NCI-H446 (cell line): ENCODE results near the gene CACNA2D3.

ENCODE experiments used
- DNase-seq, 2 experiments: peaks; one replicate each; lab custom pipeline; 2025; lab: John Stamatoyannopoulos, UW

CACNA2D3 gene

DNA sequence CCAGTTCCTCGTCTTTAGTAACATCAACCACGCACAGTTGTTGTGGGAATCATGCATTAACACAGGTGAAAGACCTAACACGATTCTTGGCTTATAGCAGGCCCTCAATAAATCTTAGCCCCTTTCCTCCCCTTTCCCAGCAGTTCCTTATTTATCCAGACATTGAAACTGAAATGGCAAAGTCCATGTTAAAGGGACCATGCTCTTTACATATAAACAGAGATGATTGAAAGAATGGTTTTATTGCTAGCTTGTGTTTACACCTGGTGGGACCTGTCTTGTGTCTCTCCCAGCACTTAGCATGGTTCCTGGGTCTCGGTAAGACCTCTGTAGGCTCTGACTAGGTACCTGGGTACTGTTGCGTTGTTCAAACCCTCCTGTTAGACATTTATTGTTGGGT lies 553.7 kb downstream of the CACNA2D3 start:
- no peak for DNase-seq

DNA sequence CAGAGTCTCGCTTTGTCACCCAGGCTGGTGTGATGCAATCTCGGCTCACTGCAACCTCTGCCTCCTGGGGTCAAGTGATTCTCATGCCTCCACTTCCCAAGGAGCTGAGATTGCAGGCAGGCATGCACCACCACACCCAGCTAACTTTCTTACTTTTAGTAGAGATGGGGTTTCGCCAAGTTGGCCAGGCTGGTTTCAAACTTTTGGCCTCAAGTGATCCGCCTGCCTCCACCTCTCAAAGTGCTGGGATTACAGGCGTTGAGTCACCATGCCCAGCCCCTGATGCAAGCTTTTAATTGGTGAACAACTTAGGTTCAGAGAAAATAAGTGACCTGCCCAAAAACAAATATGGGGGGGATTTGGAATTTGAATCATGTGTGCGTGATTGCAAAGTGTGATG lies 559.4 kb downstream of the CACNA2D3 start:
- DNase-seq, result no peak

GRCh38 chr3:54685213-54685612 lies 562.9 kb downstream of the CACNA2D3 start:
- no peak for DNase-seq

DNA sequence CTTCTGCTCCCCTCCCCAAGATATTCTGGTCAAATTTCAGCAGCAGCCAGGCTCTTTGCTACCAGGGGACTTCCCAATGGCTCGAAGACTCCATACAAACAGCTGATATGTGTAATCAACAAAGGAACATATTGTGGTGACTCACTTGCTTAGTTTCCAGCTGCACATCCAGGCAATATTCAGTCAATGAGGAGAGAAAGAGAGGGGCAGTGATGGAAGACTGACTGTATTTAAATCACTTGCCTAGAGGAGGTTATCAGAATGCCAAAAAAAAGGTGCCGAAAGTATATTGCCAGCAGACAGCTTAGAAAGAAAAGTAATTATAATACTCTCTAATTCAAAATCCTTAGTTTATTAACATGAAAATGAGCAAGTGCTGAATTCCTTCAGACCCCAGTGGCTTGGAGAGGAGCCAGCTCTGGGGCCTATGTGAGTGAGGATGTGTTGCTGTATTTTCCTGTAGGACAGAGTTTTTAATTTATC lies 569.0 kb downstream of the CACNA2D3 start:
- DNase-seq, result no peak

GRCh38 chr3:54696313-54696712 lies 574.0 kb downstream of the CACNA2D3 start:
- no peak for DNase-seq

- DNase-seq, result no peak
These were observed 575.7 kb downstream of the CACNA2D3 start for GRCh38 chr3:54698054-54698453.

GRCh38 chr3:54703923-54704322 lies 581.6 kb downstream of the CACNA2D3 start:
- no peak for DNase-seq

DNA sequence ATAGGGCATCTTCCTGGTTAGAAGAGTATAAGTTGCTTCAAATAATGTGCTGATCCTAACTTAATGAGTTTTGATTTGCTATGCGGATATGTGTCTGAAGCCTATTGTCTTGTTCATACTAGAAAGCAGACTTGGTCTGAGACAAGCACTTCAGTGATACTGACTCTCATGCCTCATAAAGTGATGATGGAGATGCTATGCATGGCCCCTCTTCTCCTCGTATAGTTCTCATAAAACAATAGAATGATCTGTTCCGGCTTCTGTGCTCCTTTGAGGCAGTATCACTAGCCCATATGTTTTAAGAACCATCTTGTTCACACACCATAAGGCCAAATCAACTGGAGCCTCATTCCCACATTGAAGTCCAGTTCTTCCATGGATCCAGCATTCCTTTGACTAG lies 583.4 kb downstream of the CACNA2D3 start:
- no peak for DNase-seq

DNA sequence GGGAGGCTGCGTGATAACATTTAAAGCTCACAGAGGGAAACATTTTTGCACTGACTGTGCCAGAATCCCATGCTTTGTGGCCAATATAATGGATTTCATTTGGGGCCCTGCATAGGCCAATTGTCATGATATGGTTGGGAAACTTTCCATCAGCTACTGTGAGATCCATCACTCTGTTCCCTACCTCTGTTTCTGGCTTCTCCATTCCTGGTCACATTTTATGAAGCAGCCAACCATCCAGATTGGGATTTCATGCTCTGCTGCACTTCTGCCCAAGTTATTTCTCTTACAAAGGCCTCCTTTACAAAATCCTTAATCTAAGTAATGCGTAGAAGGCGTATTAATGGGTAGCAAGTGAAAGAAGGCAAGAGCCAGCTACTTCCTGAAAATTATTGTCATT lies 584.4 kb downstream of the CACNA2D3 start:
- peak in 1 of 2 experiments; percentile 60 for DNase-seq

GRCh38 chr3:54709785-54710184 lies 587.4 kb downstream of the CACNA2D3 start:
- DNase-seq, result no peak

- DNase-seq, result no peak
These were observed 588.6 kb downstream of the CACNA2D3 start for GRCh38 chr3:54710954-54711353.

- no peak for DNase-seq
These were observed 590.2 kb downstream of the CACNA2D3 start for GRCh38 chr3:54712539-54712938.

GRCh38 chr3:54713031-54713430 lies 590.7 kb downstream of the CACNA2D3 start:
- no peak for DNase-seq

- no peak for DNase-seq
These were observed 591.1 kb downstream of the CACNA2D3 start for GRCh38 chr3:54713455-54713854.

GRCh38 chr3:54714035-54714434 lies 591.7 kb downstream of the CACNA2D3 start:
- no peak for DNase-seq

GRCh38 chr3:54717506-54717905 lies 595.2 kb downstream of the CACNA2D3 start:
- no peak for DNase-seq

DNA sequence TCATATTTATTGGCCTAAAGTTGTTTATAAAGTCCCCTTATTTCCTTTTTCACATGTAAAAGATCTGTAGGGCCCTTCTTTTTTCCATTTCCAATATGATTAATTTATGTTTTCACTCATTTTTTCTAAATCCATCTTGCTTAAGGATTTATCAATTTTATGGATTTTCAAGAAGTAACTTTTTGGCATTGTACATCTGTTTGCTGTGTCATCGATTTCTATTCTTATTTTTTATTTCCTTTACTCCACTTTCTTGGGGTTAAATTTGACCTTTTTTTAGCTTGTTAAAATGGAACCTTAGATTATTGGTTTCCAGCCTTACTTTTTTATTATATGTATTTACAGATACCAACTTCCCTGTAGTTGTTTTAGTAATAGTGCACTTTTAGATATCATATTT lies 597.6 kb downstream of the CACNA2D3 start:
- no peak for DNase-seq

- DNase-seq, result no peak
These were observed 598.3 kb downstream of the CACNA2D3 start for GRCh38 chr3:54720604-54721003.

- no peak for DNase-seq
These were observed 609.5 kb downstream of the CACNA2D3 start for GRCh38 chr3:54731732-54732445.

DNA sequence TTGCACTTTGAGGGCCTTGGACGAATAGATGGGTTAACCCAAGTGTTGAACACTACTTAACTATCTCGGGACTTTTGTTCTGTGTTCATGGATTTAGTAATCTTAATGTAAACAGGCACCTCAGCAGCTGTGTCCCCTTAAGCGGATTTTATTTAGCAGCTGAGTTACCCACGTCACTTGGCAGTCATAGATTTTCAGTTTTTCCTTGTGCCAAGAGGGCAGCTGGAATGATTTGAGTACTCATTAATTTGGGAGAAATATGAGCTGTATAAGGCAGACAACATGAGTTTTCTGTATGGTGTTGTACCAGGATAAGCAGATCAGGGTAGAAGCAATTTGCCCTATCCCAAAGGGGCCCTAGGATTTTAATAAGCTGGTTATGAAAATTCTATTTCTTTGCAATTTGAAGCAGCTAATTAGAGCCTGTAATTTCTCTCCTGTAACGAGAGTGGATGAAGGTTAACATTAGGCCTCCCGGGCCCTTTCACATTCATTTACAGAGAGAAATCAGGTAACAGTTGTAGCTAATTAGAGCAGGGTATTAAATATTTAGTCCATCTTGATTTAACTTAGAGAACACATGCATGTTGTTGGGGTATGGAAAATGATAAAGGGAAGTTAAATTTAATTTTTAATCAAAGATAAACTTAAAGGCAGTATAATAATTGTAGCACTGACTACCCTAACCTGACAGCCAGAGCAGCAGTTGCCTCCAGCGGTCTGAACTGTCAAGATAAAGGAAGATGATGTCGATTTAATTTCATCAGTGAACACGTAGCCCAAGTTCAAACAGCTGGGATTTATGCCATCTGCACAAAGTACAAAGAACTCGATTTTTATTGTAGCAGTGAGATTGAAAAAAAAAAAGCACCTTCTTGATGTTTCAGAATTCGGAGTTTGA lies 611.0 kb downstream of the CACNA2D3 start:
- peak in 1 of 2 experiments; percentile 25 for DNase-seq

DNA sequence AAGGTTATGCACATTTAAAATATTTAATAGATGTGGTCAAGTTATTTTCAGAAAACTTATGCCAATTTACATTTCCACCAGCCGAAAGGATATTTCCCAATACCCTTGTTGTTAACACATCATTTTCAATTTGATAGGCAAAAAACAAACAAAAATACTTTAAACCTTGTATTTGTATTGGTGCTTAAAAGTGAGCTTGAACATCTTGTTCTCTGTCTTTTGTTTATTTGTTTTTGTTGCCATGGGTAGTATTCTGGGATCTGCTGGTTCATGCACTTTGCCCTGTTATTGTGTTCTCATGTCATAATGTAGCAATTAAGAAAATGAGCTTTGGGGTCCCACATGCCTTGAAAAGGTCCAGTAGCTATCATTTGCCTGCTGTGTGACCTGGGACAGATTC lies 614.1 kb downstream of the CACNA2D3 start:
- no peak for DNase-seq

- DNase-seq, result no peak
These were observed 621.4 kb downstream of the CACNA2D3 start for GRCh38 chr3:54743755-54744154.

- DNase-seq, result no peak
These were observed 621.9 kb downstream of the CACNA2D3 start for GRCh38 chr3:54744291-54744690.
